ENCODE measurements around the gene NOTO.

GRCh38 chr2:73203055-73203681, 794 bp downstream of the NOTO start:
- TF ChIP-seq, protein P1, sequence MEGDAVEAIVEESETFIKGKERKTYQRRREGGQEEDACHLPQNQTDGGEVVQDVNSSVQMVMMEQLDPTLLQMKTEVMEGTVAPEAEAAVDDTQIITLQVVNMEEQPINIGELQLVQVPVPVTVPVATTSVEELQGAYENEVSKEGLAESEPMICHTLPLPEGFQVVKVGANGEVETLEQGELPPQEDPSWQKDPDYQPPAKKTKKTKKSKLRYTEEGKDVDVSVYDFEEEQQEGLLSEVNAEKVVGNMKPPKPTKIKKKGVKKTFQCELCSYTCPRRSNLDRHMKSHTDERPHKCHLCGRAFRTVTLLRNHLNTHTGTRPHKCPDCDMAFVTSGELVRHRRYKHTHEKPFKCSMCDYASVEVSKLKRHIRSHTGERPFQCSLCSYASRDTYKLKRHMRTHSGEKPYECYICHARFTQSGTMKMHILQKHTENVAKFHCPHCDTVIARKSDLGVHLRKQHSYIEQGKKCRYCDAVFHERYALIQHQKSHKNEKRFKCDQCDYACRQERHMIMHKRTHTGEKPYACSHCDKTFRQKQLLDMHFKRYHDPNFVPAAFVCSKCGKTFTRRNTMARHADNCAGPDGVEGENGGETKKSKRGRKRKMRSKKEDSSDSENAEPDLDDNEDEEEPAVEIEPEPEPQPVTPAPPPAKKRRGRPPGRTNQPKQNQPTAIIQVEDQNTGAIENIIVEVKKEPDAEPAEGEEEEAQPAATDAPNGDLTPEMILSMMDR (IDR thresholded peaks at IDR 0.05): no peak
- TF ChIP-seq POLR2A (IDR thresholded peaks at IDR 0.05): no peak
